NCI-H748 (cell line): Measurements from ENCODE around the gene UTS2R.
"Not testable (repeated sequence)": the region's sequence is repeated elsewhere in the genome, so short reads cannot be mapped to it uniquely, and the experiment has no call there.

Source experiments
- DNase-seq: peaks from one replicate; lab custom pipeline; 2025; ENCODE audit not compliant: unreplicated experiment; lab: John Stamatoyannopoulos, UW

Gene UTS2R

DNA sequence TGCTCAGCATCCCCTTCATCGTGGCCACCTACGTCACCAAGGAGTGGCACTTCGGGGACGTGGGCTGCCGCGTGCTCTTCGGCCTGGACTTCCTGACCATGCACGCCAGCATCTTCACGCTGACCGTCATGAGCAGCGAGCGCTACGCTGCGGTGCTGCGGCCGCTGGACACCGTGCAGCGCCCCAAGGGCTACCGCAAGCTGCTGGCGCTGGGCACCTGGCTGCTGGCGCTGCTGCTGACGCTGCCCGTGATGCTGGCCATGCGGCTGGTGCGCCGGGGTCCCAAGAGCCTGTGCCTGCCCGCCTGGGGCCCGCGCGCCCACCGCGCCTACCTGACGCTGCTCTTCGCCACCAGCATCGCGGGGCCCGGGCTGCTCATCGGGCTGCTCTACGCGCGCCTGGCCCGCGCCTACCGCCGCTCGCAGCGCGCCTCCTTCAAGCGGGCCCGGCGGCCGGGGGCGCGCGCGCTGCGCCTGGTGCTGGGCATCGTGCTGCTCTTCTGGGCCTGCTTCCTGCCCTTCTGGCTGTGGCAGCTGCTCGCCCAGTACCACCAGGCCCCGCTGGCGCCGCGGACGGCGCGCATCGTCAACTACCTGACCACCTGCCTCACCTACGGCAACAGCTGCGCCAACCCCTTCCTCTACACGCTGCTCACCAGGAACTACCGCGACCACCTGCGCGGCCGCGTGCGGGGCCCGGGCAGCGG is 3.2 kb downstream of the UTS2R start:
- no peak for DNase-seq

DNA sequence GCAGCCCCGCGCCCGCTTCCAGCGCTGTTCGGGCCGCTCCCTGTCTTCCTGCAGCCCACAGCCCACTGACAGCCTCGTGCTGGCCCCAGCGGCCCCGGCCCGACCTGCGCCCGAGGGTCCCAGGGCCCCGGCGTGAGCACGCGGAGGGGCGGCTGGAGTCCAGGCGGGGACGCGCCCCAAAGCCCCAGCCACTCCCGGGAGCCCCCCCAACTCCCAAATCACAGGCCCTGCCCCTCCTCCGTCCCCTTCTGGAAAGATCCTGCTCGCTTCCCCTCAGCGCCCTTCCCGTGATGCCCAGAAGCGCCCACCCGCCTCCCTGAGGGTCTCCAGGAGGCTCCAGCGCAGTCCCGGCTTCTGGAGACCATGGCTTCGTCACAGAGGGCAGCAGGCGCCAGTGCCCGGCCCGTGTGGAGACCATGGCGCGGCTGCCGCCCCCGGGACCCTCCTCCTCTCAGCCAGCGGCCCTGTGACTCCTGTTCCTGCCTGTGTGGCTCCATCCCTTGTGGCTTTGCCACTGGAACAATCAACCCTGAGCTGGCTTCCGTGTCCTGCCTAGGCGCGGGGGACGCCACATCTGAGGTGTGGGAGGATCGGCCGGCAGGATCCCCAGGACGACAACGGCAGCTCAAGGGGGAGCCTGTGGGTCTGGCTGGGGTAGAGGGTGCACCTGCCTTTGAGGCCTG is 3.9 kb downstream of the UTS2R start:
- no peak for DNase-seq

DNA sequence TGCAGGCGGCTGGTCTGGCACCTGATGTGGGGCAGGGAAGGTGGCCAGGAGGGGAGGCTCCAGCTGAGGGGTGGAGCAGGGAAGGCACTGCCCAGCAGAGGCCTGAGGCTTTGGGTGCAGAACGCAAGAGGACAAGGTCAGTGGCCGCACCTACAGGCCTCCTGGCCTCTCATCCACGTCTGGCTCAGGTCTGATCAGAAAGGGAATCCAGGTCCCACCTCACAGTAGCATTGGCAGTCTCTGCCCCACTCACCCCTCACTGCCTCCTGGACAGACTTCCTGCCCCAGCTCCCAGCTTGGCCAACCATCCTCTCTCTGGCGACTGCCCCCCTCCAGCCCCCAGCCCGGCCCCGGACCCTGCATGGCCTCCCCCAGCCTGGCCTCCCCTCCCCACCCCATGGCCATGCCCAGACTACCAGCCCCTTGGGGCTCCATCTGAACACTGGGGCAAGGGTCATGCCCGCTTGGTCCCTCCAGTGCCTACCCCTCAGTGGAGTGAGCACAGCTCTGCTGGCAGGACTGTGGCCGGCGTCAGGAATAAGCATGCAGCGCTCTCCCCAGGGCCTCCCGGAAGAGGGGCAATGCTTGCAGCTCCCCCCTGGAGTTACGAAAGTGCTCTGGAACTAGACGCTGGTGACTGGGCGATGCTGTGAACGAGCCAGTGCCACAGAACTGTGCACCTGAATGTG is 4.6 kb downstream of the UTS2R start:
- DNase-seq: no peak

DNA sequence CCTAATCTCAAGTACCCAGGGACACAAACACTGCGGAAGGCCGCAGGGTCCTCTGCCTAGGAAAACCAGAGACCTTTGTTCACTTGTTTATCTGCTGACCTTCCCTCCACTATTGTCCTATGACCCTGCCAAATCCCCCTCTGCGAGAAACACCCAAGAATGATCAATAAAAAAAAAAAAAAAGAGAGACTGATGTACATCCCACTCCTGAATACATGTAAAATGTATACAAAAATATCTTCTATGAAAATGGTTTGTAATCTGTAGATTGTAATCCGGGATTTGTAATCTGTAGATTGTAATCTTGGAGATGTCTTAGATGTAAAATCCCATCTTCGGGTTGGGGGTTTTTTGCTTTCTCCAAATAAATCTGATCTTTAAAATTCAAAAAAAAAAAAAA is 5.7 kb downstream of the UTS2R start:
- not testable (repeated sequence) for DNase-seq

GRCh38 chr17:82377924-82378740 is 6.6 kb downstream of the UTS2R start:
- no peak for DNase-seq

DNA sequence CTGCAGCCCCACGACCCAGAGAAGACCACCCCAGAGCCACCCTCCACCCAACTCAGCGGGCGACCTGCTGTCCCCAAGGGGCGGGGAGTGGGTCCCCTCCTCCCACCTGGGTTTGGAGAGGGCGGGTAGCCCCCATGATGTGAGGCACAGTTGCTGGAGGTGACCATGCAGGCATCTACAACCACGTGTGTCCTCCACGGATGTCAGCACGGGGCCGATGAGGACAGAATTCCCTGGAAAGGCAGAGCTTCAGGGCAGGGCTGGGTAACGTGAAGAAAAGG is 7.1 kb downstream of the UTS2R start:
- DNase-seq: no peak

- peak; percentile 31 for DNase-seq
These were observed 9.5 kb downstream of the UTS2R start for GRCh38 chr17:82380860-82381702.

- not testable (repeated sequence) for DNase-seq
These were observed 10.1 kb downstream of the UTS2R start for GRCh38 chr17:82381703-82382009.

- not testable (repeated sequence) for DNase-seq
These were observed 10.8 kb downstream of the UTS2R start for GRCh38 chr17:82382220-82382932.

GRCh38 chr17:82382933-82383255 is 11.3 kb downstream of the UTS2R start:
- DNase-seq: no peak

DNA sequence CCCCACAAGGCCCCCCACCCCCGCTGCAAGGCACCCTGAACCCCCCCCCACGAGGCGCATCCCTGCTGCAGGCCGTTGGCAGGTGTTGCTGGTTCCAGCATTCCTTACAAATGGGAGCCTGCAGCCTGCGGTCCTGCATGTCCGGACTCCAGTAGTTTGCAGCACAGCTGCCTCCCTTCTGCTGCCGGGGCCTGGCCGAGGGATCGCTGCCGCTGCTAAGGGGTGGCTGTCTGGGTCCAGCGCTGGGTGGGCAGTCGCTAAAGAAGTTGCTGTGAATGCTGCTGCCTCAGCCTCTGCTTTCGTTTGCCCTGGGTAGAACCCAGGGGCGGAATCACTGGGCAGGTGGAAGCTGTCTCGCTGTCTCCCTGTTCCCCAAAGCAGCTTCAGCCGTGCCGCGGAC is 11.8 kb downstream of the UTS2R start:
- DNase-seq: peak; percentile 19

- DNase-seq: no peak
These were observed 12.6 kb downstream of the UTS2R start for GRCh38 chr17:82384051-82384729.

- DNase-seq: peak; percentile 86
These were observed 13.3 kb downstream of the UTS2R start for GRCh38 chr17:82384730-82385481.

GRCh38 chr17:82385559-82386254 is 14.1 kb downstream of the UTS2R start:
- DNase-seq: no peak

- DNase-seq: no peak
These were observed 14.8 kb downstream of the UTS2R start for GRCh38 chr17:82386255-82386831.

GRCh38 chr17:82386881-82387704 is 15.5 kb downstream of the UTS2R start:
- no peak for DNase-seq

- DNase-seq: no peak
These were observed 16.1 kb downstream of the UTS2R start for GRCh38 chr17:82387705-82388106.
